Mucosa of descending colon (tissue), 3 donors: Measurements from ENCODE around the gene SIK3. TPM values are rescaled to one million over a fixed set of nuclear protein-coding genes. Genes with fewer than 3 reads are reported as not detected.

Experiments
- ATAC-seq: fragments of 200-7000 bp; cut with Tn5 transposase; one replicate; pipeline ENCODE4 v1.9.1; 2020; ENCODE audit warnings: mild to moderate bottlenecking, moderate library complexity
- DNase-seq, 3 donors: peaks; one replicate each; pipeline ENCODE4 v3.0.0-alpha.2; 2020
- H3K36me3 ChIP-seq: fragments of 200-600 bp; one replicate; pipeline ENCODE4 v1.8.0; 2021; ENCODE audit warnings: low read depth, mild to moderate bottlenecking
- H3K4me1 ChIP-seq: fragments of 200-600 bp; one replicate; pipeline ENCODE4 v1.8.0; 2021; ENCODE audit warnings: low read depth, mild to moderate bottlenecking
- H3K4me3 ChIP-seq: fragments of 200-600 bp; one replicate; pipeline ENCODE4 v1.8.0; 2021; ENCODE audit warnings: mild to moderate bottlenecking
- H3K9me3 ChIP-seq: fragments of 200-600 bp; one replicate; pipeline ENCODE4 v1.8.0; 2021; ENCODE audit warnings: mild to moderate bottlenecking
- intact Hi-C, 2 donors: fragments of 100-400 bp; cut with DNase I in 1 of 2; cut with micrococcal nuclease in 1 of 2; formaldehyde crosslinking; loops; one replicate each; pipeline versions ENCODE4 v1.11.0 to v1.11.1; 2022; cut with DNase I, micrococcal nuclease
- total RNA-seq, 3 donors: library from RNA; stranded (reverse); fragmentation: NEBNext Ultra II Directional in 2 of 3; extraction: Animal tissue kit (Norgen Biotek cat#: 25700) in 2 of 3; gene quantifications; one replicate each; pipeline versions ENCODE4 v1.2.1 to v1.2.4, GENCODE V29; 2021 to 2023
- TF ChIP-seq, protein P1 (sequence below): fragments of 200-600 bp; IDR thresholded peaks from one replicate; pipeline ENCODE4 v1.8.0; 2022; ENCODE audit warnings: antibody characterized with exemption, mild to moderate bottlenecking
- donor health status: DM: no; HTN: no; CAD: no; lungs with moderate emphysema.
- donor health status: DM: no; HTN: no; CAD: no.
- donor health status: DM: no; HTN: yes; CAD: no.

Gene SIK3
- total RNA-seq, 3 donors from 2014 or later, result 28.1 to 55.6 (median 41.8) TPM

DNA sequence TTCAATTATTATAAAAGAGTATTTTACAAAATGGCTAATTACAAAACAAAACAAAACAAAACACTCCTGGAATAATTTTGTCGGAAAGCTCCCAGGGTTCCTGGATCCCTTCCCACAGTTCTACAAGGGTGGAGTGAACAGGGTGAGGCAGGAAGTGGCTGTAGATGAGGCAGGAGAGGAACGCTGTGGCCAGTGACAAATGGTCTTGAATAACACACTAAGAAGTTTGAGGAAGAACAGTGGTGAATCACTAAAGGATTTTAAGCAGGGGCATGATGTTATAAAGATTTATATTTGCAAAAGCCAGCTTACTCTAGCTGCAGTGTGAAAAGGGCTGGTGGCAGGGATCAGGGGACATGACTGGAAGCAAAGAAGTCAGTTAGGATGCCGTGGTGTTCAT is 227.0 kb downstream of the SIK3 start:
- TF ChIP-seq, protein P1, sequence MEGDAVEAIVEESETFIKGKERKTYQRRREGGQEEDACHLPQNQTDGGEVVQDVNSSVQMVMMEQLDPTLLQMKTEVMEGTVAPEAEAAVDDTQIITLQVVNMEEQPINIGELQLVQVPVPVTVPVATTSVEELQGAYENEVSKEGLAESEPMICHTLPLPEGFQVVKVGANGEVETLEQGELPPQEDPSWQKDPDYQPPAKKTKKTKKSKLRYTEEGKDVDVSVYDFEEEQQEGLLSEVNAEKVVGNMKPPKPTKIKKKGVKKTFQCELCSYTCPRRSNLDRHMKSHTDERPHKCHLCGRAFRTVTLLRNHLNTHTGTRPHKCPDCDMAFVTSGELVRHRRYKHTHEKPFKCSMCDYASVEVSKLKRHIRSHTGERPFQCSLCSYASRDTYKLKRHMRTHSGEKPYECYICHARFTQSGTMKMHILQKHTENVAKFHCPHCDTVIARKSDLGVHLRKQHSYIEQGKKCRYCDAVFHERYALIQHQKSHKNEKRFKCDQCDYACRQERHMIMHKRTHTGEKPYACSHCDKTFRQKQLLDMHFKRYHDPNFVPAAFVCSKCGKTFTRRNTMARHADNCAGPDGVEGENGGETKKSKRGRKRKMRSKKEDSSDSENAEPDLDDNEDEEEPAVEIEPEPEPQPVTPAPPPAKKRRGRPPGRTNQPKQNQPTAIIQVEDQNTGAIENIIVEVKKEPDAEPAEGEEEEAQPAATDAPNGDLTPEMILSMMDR, result no peak

DNA sequence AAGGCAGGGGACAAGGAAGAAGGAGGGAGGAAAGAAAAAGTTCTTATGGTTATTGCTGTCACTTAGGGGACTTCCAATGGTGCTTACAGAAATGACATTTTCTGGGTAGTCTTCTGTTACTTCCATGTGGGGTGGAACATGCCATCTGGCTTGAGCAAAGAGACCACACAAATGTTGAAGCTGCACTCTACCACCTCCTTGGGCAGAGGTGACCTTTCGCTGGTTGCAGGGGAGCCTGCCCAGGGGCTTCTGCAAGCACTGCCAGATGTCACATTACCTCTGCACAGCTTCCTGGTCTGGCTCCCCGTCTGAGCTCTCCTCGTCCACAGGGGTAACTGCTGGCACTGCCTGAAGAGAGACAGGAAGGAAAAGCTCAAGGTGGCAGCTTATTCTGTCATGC is 228.2 kb downstream of the SIK3 start:
- intact Hi-C loops, result no loop called here
- H3K9me3 ChIP-seq, result no peaks in the 10 kb centered on the region
- TF ChIP-seq, protein P1, result no peak
- no peak for ATAC-seq
- no peaks in the 10 kb centered on the region for H3K4me1 ChIP-seq
- H3K4me3 ChIP-seq, result no peak overlapping the region
- DNase-seq, result no peak
- no peaks in the 10 kb centered on the region for H3K36me3 ChIP-seq

More for the DNA sequence above, 227.0 kb downstream of the SIK3 start:
- no peaks in the 10 kb centered on the region for H3K36me3 ChIP-seq
- no peaks in the 10 kb centered on the region for H3K4me1 ChIP-seq
- no peaks in the 10 kb centered on the region for H3K9me3 ChIP-seq
- H3K4me3 ChIP-seq, result no peak overlapping the region
- intact Hi-C loops, result no loop called here
- no peak for DNase-seq
- peak; percentile 78 for ATAC-seq

DNA sequence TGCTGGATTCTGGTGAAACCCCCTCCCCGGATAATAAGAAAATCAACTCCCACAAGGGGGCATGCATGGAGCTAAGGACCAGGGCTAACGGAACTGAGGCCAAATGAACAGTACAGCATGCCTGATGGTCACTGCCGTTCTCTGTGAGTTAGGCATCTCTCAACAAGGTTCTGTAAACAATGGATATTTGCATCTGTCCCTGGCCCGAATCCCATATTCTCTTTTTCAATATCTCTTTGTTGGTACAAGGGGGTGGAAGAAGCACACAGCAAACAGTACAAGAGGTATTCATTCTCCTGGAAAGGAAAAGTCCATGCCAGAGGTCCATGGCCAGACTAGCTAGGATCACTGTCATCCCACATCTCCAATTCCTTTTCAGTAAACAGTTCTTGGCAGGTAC is 228.6 kb downstream of the SIK3 start:
- H3K9me3 ChIP-seq, result no peaks in the 10 kb centered on the region
- no peak for ATAC-seq
- H3K36me3 ChIP-seq, result no peaks in the 10 kb centered on the region
- intact Hi-C loops, result no loop called here
- H3K4me3 ChIP-seq, result no peak overlapping the region
- DNase-seq, result no peak
- H3K4me1 ChIP-seq, result no peaks in the 10 kb centered on the region
- TF ChIP-seq, protein P1, result no peak

DNA sequence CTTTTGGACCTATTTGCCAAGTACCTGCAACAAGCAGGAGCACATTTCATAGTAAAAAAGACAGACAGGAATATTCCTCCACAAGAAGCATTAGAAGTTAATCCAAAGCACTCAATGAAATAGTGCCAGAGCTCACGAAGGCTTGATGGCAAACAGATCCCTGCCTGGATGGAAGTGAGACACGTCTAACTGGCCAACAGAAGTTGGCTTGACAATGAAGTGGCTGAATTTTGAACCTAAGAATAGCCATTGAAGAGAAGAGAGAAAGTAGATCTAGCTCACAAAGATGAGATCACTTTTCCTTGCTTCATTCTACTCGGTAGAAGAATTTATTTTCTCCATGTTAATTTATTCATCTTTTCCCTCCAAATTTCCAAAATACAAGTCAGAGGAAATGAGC is 230.2 kb downstream of the SIK3 start:
- intact Hi-C loops, result no loop called here
- TF ChIP-seq, protein P1, result no peak
- no peaks in the 10 kb centered on the region for H3K4me1 ChIP-seq
- no peak for ATAC-seq
- H3K4me3 ChIP-seq, result no peak overlapping the region
- H3K9me3 ChIP-seq, result no peaks in the 10 kb centered on the region
- DNase-seq, result no peak
- H3K36me3 ChIP-seq, result no peaks in the 10 kb centered on the region

DNA sequence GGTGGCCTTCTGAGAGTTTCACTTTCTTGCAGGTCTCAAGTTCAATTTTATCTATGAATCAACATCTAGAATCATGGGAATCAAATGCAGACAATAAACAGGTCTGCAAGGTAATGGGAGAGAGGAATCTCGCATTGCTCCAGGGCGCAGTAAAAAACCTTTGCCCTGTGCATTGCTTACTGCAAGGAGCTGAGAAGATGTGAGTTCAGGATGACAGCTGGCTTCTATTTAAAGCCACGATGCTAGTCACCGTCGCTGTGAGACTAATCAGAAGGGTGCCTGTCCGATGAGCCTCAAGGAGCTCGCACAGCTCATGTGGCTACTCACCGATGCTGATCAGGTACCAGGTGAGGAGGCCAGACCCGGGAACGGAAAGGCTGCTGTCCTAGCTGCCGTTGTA is 230.6 kb downstream of the SIK3 start:
- H3K4me3 ChIP-seq, result no peak overlapping the region
- no peaks in the 10 kb centered on the region for H3K36me3 ChIP-seq
- intact Hi-C loops, result no loop called here
- no peaks in the 10 kb centered on the region for H3K4me1 ChIP-seq
- TF ChIP-seq, protein P1, result no peak
- ATAC-seq, result no peak
- no peak for DNase-seq
- no peaks in the 10 kb centered on the region for H3K9me3 ChIP-seq

DNA sequence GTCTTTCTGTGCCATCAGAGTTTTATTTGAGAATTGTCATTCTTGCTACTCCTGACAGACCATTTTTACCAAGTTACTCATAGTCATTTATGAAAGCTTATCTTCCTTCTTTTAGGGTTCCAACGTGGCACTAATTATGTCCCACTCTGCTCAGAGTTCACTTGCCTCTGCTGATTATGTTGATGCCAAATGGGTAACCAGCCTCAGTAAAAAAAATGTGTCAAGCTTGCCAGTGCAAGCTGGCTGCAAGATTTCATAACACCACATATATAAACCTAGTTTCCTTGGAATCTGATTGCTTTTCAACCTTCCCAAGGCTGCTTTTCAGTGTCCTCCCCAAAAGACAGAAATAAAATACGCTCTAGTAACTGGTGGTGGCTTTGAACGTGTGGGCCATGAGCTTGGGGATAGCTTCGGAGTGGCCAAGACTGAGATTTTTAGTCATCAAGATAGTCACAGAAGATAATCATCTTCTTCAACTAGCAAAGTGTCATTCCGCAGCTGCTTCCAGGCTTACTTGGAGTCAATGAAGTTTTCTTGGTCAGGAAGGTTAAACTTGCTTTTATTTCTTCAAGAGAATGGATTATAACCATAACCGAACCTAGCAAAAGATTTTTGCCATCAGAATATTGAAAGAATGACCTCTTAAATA is 231.3 kb downstream of the SIK3 start:
- ATAC-seq (no peak), DNase-seq (no peak)
- Histone ChIP-seq H3K4me1 (no peaks in the 10 kb centered on the region), H3K9me3 (no peaks in the 10 kb centered on the region), H3K36me3 (no peaks in the 10 kb centered on the region), H3K4me3 (no peak overlapping the region)
- intact Hi-C loops, result no loop called here
- TF ChIP-seq, protein P1, result no peak
